A673 (cell line): Measurements from ENCODE around the gene AGAP2. TPM values are rescaled to one million over a fixed set of nuclear protein-coding genes. Genes with fewer than 3 reads are reported as not detected.

ENCODE experiments used
- BruUV-seq: library from RNA; stranded (reverse); fragments of 400-500 nt; replicated peaks from 2 replicates; lab custom pipeline; 2021; lab: Mats Ljungman, UMichigan
- CTCF ChIA-PET: fragments of 300-600 bp; sonication (Branson Sonifier 250); formaldehyde crosslinking; loops from one replicate; lab custom pipeline; 2022; ENCODE audit warnings: antibody characterized with exemption; lab: Charles Lee
- POLR2A ChIA-PET: fragments of 300-600 bp; sonication (Branson Sonifier 250); formaldehyde crosslinking; loops from one replicate; lab custom pipeline; 2022; ENCODE audit warnings: antibody characterized with exemption; ENCODE audit not compliant: low non-redundant PET; lab: Charles Lee
- DNase-seq: peaks from one replicate; pipeline ENCODE4 v3.0.0-alpha.2; 2015; ENCODE audit warnings: low spot score
- H3K27ac ChIP-seq: fragments of 200-600 bp; sonication (generic); 2 replicates; pipeline ENCODE4 v1.5.1; 2016; ENCODE audit warnings: mixed run types, low read depth, mild to moderate bottlenecking, mixed read lengths, antibody characterized with exemption, low read length; ENCODE audit not compliant: poor library complexity, severe bottlenecking
- H3K27me3 ChIP-seq: fragments of 200-600 bp; sonication (generic); replicated peaks from 2 replicates; pipeline ENCODE4 v1.6.1; 2017; ENCODE audit warnings: mixed run types, low read depth, mild to moderate bottlenecking, mixed read lengths, antibody characterized with exemption, low read length; ENCODE audit not compliant: insufficient read depth, poor library complexity
- H3K36me3 ChIP-seq: fragments of 200-600 bp; sonication (generic); 2 replicates; pipeline ENCODE4 v1.6.1; 2016; ENCODE audit warnings: mixed run types, mild to moderate bottlenecking, mixed read lengths, antibody characterized with exemption, low read length; ENCODE audit not compliant: insufficient read depth, poor library complexity, severe bottlenecking
- H3K4me1 ChIP-seq: fragments of 200-600 bp; sonication (generic); 2 replicates; pipeline ENCODE4 v1.6.1; 2017; ENCODE audit warnings: mixed run types, mild to moderate bottlenecking, mixed read lengths, antibody characterized with exemption, low read length; ENCODE audit not compliant: insufficient read depth, poor library complexity, severe bottlenecking
- H3K4me3 ChIP-seq: fragments of 200-600 bp; sonication (generic); 2 replicates; pipeline ENCODE4 v1.5.1; 2016; ENCODE audit warnings: low read depth, mixed run types, mild to moderate bottlenecking, mixed read lengths, low read length; ENCODE audit not compliant: poor library complexity, severe bottlenecking
- H3K9me3 ChIP-seq: fragments of 200-600 bp; sonication (generic); 2 replicates; pipeline ENCODE4 v1.6.1; 2016; ENCODE audit warnings: mixed run types, low read depth, mild to moderate bottlenecking, mixed read lengths, antibody characterized with exemption, low read length; ENCODE audit not compliant: poor library complexity, severe bottlenecking
- CTCF ChIP-seq: fragments of 300-800, 200-600 bp; sonication (generic); conservative IDR thresholded peaks from 2 replicates; pipeline ENCODE4 v1.5.1; 2017; ENCODE audit warnings: low read depth, mild to moderate bottlenecking, antibody characterized with exemption, low read length, moderate library complexity, mixed read lengths
- EZH2 ChIP-seq: fragments of 200-600 bp; sonication (generic); IDR thresholded peaks from 2 replicates; pipeline ENCODE4 v1.6.1; 2017; ENCODE audit warnings: borderline replicate concordance, low read depth, mild to moderate bottlenecking, mixed read lengths, antibody characterized with exemption, low read length; ENCODE audit not compliant: poor library complexity, severe bottlenecking
- intact Hi-C: fragments of 100-400 bp; cut with micrococcal nuclease; formaldehyde crosslinking; loops from one replicate; pipeline ENCODE4 v1.10.0; 2022; ENCODE audit not compliant: unreplicated experiment
- total RNA-seq: library from RNA; stranded (reverse); gene quantifications from 2 replicates; pipeline ENCODE4 v1.2.3, GENCODE V29; 2021

Gene AGAP2
- total RNA-seq, 1 experiment from 2014 or later: 4.0 TPM

DNA sequence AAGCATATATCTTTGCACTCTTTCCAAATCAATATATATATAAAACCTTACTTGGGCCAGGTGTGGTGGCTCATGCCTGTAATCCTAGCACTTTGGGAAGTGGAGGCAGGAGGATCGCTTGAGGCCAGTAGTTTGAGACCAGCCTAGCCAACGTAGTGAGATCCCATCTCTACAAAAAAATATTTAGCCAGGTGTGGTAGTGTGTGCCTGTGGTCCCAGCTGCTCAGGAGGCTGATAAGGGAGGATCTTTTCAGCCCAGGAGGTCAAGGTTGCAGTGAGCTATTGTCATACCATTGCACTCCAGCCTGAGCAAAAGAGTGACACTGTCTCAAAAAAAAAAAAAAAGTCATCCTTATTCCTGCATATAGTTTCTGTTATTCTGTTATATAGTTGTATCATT is 30.2 kb downstream of the AGAP2 start:
- no TSS peak for BruUV-seq
- no peaks in the 10 kb centered on the region for H3K9me3 ChIP-seq
- no peaks in the 10 kb centered on the region for H3K27me3 ChIP-seq
- H3K36me3 ChIP-seq: no peaks in the 10 kb centered on the region
- TF ChIP-seq EZH2: no peak
- no peak for TF ChIP-seq CTCF
- no peak overlapping the region for H3K27ac ChIP-seq
- H3K4me3 ChIP-seq: no peak overlapping the region
- no peaks in the 10 kb centered on the region for H3K4me1 ChIP-seq
- intact Hi-C loops: no loop called here
- no peak for DNase-seq
- CTCF ChIA-PET: no interaction called here
- POLR2A ChIA-PET: no interaction called here

DNA sequence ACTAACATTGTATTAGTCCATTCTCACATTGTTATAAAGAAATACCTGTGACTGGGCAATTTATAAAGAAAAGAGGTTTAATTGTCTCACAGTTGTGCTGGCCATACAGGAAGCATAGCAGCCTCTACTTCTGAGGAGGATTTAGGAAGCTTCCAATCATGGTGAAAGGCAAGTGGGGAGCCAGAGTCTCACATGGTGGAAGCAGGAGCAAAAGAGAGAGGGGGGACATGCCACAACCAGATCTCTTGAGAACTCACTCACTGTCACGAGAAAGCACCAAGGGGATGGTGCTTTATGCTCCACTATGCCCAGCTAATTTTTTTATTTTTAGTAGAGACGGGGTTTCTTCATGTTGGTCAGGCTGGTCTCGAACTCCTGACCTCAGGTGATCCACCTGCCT is 31.3 kb downstream of the AGAP2 start:
- DNase-seq: no peak
- H3K4me1 ChIP-seq: no peaks in the 10 kb centered on the region
- no TSS peak for BruUV-seq
- H3K27ac ChIP-seq: no peak overlapping the region
- H3K4me3 ChIP-seq: no peak overlapping the region
- intact Hi-C loops: no loop called here
- H3K9me3 ChIP-seq: no peaks in the 10 kb centered on the region
- ChIA-PET CTCF (no interaction called here), POLR2A (no interaction called here)
- H3K27me3 ChIP-seq: no peaks in the 10 kb centered on the region
- TF ChIP-seq EZH2: no peak
- TF ChIP-seq CTCF: no peak
- no peaks in the 10 kb centered on the region for H3K36me3 ChIP-seq

GRCh38 chr12:57700317-57700716 is 38.2 kb downstream of the AGAP2 start:
- Histone ChIP-seq H3K27me3 (no peaks in the 10 kb centered on the region), H3K36me3 (peaks cover 13% of the 10 kb centered on the region), H3K27ac (no peak overlapping the region), H3K9me3 (no peaks in the 10 kb centered on the region), H3K4me3 (no peak overlapping the region), H3K4me1 (no peaks in the 10 kb centered on the region)
- no TSS peak for BruUV-seq
- TF ChIP-seq EZH2: no peak
- TF ChIP-seq CTCF: no peak
- POLR2A ChIA-PET: no interaction called here
- CTCF ChIA-PET: no interaction called here
- intact Hi-C loops: no loop called here
- DNase-seq: no peak
